ENCODE measurements around the gene TP53INP2.
"Not testable (repeated sequence)": the region's sequence is repeated elsewhere in the genome, so short reads cannot be mapped to it uniquely, and the experiment has no call there.

The TP53INP2 gene

GRCh38 chr20:34704177-34705007, at the start of gene TP53INP2:
Gene TP53INP2, plus strand, starts transcription at chr20:34704344. Its CDS starts 4,396 bp downstream, at chr20:34708740.
- DNase-seq: peak; percentile 73

DNA sequence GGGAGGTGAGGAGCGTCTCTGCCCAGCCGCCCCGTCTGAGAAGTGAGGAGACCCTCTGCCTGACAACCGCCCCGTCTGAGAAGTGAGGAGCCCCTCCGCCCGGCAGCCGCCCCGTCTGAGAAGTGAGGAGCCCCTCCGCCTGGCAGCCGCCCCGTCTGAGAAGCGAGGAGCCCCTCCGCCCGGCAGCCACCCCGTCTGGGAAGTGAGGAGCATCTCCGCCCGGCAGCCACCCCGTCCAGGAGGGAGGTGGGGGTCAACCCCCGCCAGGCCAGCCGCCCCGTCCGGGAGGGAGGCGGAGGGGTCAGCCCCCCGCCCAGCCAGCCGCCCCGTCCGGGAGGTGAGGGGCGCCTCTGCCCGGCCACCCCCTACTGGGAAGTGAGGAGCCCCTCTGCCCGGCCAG, 45.5 kb upstream of the TP53INP2 start:
- not testable (repeated sequence) for DNase-seq

DNA sequence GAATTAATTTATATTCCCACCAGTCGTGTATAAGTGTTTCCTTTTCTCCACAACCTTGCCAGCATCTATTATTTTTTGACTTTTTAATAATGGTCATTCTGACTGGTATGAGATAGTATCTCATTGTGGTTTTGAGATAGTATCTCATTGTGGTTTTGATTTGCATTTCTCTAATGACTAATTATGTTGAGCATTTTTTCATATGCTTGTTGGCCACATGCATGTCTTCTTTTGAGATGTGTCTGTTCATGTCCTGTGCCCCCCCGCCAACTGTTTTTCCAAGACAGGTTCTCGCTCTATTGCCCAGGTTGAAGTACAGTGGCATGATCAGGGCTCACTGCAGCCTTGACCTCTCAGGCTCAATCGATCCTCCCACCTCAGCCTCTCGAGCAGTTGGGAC, 42.3 kb upstream of the TP53INP2 start:
- DNase-seq: not testable (repeated sequence)

GRCh38 chr20:34663213-34663943, 40.8 kb upstream of the TP53INP2 start:
- no peak for DNase-seq

DNA sequence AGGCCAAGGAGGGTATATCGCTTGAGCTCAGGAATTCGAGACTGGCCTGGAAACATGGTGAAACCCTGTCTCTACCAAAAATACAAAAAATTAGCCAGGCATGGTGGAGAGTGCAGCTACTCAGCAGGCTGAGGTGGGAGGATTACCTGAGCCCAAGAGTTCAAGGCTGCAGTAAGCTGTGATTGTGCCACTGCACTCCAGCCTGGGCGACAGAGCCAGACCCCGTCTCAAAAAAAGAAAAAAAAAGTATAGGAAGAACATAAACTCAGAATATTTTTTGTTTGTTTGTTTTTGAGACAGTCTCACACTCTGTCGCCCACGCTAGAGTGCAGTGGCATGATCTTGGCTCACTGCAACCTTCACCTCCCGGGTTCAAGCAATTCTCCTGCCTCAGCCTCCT, 39.4 kb upstream of the TP53INP2 start:
- not testable (repeated sequence) for DNase-seq

DNA sequence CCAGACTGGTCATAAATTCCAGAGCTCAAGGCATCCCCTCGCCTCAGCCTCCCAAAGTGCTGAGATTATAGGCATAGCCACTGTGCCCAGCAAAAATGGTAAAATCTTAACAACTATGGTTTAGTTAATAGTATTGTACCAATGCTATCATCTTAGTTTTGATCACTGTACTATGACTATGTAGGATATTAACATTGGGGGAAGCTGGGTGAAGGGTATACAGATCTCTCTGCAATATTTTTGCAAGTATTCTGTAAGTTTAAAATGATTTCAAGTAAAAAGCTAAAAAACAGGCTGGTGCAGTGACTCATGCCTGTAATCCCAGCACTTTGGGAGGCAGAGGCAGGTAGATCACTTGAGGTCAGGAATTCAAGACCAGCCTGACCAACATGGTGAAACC, 35.0 kb upstream of the TP53INP2 start:
- no peak for DNase-seq

DNA sequence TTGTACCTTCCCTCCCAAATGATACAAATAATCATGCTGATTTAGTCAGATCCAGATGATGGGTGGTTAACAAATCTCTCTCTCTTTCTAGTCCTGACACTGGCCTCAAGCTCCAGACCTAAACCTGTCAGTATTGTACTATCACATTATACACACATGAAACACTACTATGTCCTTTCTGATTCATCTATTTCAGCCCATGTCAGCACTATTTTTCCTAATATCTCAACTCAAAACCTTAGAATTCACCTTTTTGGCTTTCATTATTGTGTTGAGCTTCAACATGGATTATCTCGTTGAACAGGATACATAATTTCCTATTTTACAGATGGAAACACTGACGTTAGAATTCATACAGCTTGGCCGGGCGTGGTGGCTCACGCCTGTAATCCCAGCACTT, 30.7 kb upstream of the TP53INP2 start:
- no peak for DNase-seq

DNA sequence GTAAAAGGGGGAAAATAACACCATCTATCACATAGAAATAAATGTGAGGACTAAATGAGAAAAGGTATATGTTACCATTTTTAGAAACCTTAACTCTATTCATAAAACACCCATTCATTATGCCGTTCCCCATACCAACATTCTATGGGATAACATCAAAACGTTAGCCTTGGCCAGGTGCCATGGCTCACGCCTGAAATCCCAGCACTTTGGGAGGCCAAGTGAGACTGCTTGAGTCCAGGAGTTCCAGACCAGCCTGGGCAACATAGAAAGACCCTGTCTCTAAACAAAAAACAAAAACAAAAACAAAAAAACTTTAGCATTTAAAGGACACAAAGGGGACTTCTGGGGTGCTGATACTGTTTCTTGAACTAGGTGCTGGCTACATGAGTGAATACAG, 28.6 kb upstream of the TP53INP2 start:
- DNase-seq: no peak

DNA sequence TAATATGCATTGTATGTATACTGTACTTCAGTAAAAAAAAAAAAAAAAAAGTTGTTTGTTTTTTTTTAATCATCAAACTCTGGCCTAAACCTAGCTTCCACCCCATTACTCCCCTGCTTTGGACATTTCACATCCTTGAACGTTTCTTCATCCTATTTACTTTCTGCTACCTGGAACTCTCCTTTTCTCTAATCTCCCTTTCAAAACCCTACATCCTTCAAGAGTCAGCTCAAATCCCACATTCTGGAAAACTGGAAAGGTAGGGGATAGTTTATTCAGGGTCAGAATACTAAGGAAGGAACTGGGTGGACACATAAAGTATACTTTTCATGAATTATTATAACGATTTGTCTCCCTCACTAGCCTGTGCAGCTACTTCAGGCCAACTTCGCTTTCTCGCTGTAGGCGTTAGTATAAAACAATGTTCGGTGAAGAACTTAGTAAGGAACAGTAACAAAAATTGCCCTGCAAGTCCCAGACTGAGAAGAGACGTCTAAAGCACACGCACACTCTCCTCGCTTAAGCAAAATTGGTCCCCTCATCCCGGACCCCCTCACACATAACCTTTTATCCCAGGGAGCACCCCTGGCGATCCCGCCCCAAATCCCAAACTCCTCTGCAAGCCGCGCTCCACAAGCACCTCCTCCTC, 28.0 kb upstream of the TP53INP2 start:
- DNase-seq: no peak

DNA sequence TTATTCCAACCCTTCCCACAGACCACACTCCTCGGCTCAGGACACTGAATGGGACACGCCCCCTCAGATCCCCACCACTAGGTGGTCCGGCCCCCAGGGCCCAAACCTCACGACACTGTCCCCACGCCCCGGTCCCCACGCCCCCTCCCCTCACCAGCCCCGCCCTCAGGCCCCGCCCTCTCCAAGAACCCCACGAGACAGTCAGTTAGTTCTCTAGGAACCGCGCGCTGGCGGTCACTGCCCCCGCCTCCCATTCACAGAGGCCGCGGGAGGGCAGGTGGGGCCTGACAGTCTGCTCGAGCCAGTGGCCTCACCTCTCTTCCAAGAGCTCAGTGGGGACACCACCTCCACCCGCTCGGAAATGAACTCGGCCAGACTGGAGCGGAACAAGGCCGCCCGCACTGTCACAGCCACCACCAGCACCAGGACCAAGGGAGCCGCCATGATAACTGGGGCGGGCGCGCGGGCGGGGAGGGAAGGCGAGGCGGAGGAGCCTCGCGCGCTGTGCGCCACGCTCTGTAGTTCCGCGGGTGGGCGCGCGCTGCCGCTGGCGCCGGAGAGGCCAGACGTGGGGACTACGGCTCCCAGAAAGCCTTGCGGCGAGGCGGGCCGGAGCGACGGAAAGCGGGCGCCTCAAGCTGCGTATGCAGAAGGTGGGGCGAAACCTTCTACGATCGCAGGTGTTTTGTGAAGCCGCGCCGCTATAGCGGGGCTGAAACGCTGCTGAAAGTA, 27.3 kb upstream of the TP53INP2 start, which contains the start of gene PIGU:
Gene PIGU (minus strand): TSS at position 451 of the 732 bp plus-strand sequence. CDS start 7 bp downstream, at position 444.
- peak; percentile 95 for DNase-seq

DNA sequence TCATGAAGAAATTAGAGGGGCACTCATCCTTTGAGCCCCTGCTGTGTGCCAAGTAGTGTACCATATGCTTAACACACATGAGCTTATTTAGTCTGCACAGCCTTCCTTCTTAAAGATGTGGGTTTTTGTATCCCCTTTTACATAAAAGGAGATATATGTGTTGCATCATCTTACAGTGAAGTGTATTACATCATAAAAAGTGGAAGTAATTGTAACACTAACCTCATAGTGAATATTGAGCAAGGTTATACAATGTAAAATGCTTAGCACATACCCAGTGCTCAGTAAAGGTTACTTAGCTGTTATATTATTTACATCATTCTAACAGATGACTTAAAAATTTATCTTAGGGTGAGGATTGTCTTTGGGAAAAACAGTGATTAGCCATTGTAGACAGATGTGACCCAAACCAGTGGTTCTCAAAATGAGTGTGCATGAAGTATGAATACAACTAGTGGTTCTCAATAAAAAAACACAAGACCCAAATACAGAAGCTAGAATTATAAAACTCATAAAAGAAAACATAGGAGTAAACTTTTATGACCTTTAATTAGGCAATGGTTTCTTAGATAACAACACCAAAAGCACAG, 23.5 kb upstream of the TP53INP2 start:
- no peak for DNase-seq

DNA sequence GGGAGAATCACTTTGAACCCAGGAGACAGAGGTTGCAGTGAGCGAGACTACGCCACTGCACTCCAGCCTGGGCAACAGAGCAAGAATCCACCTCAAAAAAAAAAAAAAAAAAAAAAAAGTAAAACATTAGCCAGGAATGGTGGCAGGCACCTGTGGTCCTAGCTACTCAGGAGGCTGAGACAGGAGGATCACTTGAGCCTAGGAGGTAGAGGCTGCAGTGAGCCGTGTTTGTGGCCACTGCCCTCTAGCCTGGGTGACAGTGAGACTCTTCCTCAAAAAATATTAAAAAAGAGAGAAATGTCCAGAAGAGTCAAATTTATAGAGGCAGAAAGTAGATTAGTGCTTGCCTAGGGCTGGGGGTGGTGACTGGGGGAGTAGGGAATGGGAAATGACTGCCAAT, 20.5 kb upstream of the TP53INP2 start:
- DNase-seq: no peak

GRCh38 chr20:34689486-34689885, 14.7 kb upstream of the TP53INP2 start:
- no peak for DNase-seq

DNA sequence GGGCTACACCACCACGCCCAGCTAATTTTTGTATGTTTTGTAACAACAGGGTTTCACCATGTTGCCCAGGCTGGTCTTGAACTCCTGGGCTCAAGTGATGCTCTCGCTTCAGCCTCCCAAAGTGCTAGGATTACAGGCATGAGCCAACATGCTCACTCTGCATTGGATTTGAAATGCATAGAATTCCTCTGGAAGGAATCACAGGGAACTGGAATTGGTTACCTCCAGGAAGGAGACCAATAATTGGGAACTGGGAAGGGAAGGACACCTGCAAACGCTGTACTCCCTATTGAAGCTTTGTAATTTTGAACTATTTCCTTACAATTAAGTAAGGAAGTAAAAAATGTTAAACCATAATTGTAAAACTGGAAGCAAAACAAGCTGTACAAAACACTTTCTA, 12.3 kb upstream of the TP53INP2 start:
- DNase-seq: no peak

- DNase-seq: no peak
These were observed 10.7 kb upstream of the TP53INP2 start for GRCh38 chr20:34693414-34693813.

DNA sequence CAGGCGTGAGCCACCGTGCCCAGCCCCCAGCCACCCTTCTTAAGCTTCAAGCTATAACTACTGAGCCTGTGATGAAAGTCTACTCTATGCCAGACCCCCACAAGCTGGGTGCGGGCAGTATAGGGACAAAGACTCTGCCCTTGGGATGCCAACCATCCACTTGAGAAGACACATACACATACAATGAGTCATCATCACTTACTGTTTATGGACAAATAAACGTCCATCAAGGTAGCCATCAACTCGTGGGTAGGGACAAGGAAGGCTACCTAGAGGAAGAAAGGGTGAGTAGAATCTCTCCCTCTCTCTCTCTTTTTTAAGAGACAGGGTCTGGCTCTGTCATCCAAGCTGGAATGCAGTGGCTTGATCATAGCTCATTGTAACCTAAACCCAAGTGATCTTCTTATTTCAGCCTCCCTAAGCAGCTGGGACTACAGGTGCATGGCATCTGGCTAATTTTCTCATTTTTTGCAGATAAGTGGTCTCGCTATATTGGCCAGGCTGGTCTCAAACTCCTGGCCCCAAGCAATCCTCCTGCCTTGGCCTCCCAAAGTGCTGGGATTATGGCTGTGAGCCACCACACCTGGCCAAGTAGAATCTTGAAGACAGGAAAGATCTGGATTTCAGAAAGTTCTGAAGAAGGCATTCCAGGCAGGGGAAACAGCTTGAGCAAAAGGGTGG, 2.6 kb upstream of the TP53INP2 start:
- DNase-seq: no peak

DNA sequence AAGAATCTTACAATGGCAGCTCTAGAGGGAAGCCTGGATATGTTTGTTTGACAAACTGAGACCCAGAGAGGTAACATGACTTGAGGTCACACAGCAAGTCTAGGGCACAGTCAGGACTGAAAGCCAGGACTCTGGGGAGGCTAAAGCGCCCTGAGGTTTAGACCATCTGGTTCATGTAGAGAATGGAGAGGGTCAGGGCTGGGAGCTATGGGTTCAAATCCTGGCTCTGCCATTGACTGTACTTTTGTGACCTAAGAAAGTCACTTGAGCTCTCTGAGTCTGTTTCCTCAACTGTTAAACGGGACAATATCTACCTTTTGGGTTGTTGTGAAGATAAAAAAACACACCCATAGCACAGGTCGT, 1.1 kb upstream of the TP53INP2 start:
- DNase-seq: no peak

GRCh38 chr20:34703424-34704176, 544 bp upstream of the TP53INP2 start:
- DNase-seq: no peak

GRCh38 chr20:34705008-34705396, 858 bp downstream of the TP53INP2 start:
- DNase-seq: no peak

- DNase-seq: no peak
These were observed 1.5 kb downstream of the TP53INP2 start for GRCh38 chr20:34705397-34706301.
